ENCODE results near the gene LIN28B.

Gene LIN28B

GRCh38 chr6:105105094-105105493, 148.2 kb downstream of the LIN28B start:
- Histone ChIP-seq H3F3A (ENCODE audit: control insufficient read depth, insufficient read depth) (no peaks in the 10 kb centered on the region), H3K4me1 (ENCODE audit: control insufficient read depth, low read length) (no peaks in the 10 kb centered on the region), H3K27ac (ENCODE audit: low read depth, low read length) (no peak overlapping the region), H4K20me1 (ENCODE audit: control insufficient read depth, insufficient read depth, low read depth, low read length) (no peaks in the 10 kb centered on the region), H3K9me3 (ENCODE audit: control insufficient read depth, insufficient read depth, low read length) (no peaks in the 10 kb centered on the region), H3K9me2 (replicated peaks; ENCODE audit: control insufficient read depth, low read length) (no peaks in the 10 kb centered on the region), H3K36me3 (ENCODE audit: control insufficient read depth, low read length) (no peaks in the 10 kb centered on the region), H3K4me3 (ENCODE audit: low read length) (no peak overlapping the region), H3K79me2 (ENCODE audit: control insufficient read depth, low read length) (no peaks in the 10 kb centered on the region), H3K4me2 (ENCODE audit: low read length) (no peak overlapping the region), H3K27me3 (ENCODE audit: control insufficient read depth, low read length) (no peaks in the 10 kb centered on the region)
- TF ChIP-seq CTCF (IDR thresholded peaks at IDR 0.05; ENCODE audit: low read depth, low read length, poor library complexity, severe bottlenecking) (no peak), EZH2phosphoT487 (IDR thresholded peaks at IDR 0.05; ENCODE audit: borderline replicate concordance, low read length) (no peak)

- Histone ChIP-seq H3K4me3 (ENCODE audit: low read length) (no peak overlapping the region), H3K9me2 (replicated peaks; ENCODE audit: control insufficient read depth, low read length) (no peaks in the 10 kb centered on the region), H3K27me3 (ENCODE audit: control insufficient read depth, low read length) (no peaks in the 10 kb centered on the region), H3K4me1 (ENCODE audit: control insufficient read depth, low read length) (no peaks in the 10 kb centered on the region), H3K9me3 (ENCODE audit: control insufficient read depth, insufficient read depth, low read length) (no peaks in the 10 kb centered on the region), H4K20me1 (ENCODE audit: control insufficient read depth, insufficient read depth, low read depth, low read length) (no peaks in the 10 kb centered on the region), H3K36me3 (ENCODE audit: control insufficient read depth, low read length) (no peaks in the 10 kb centered on the region), H3K79me2 (ENCODE audit: control insufficient read depth, low read length) (no peaks in the 10 kb centered on the region), H3F3A (ENCODE audit: control insufficient read depth, insufficient read depth) (no peaks in the 10 kb centered on the region), H3K27ac (ENCODE audit: low read depth, low read length) (no peak overlapping the region), H3K4me2 (ENCODE audit: low read length) (no peak overlapping the region)
- TF ChIP-seq EZH2phosphoT487 (IDR thresholded peaks at IDR 0.05; ENCODE audit: borderline replicate concordance, low read length) = no peak
- no peak for TF ChIP-seq CTCF (IDR thresholded peaks at IDR 0.05; ENCODE audit: low read depth, low read length, poor library complexity, severe bottlenecking)
Observed at GRCh38 chr6:105106260-105106659, 149.4 kb downstream of the LIN28B start.

- no peak for TF ChIP-seq CTCF (IDR thresholded peaks at IDR 0.05; ENCODE audit: low read depth, low read length, poor library complexity, severe bottlenecking)
- TF ChIP-seq EZH2phosphoT487 (IDR thresholded peaks at IDR 0.05; ENCODE audit: borderline replicate concordance, low read length) = no peak
- H3K27ac ChIP-seq (ENCODE audit: low read depth, low read length) = no peak overlapping the region
- H3K4me2 ChIP-seq (ENCODE audit: low read length) = no peak overlapping the region
- H4K20me1 ChIP-seq (ENCODE audit: control insufficient read depth, insufficient read depth, low read depth, low read length) = no peaks in the 10 kb centered on the region
- no peaks in the 10 kb centered on the region for H3K27me3 ChIP-seq (ENCODE audit: control insufficient read depth, low read length)
- no peaks in the 10 kb centered on the region for H3K4me1 ChIP-seq (ENCODE audit: control insufficient read depth, low read length)
- no peaks in the 10 kb centered on the region for H3K79me2 ChIP-seq (ENCODE audit: control insufficient read depth, low read length)
- no peaks in the 10 kb centered on the region for H3F3A ChIP-seq (ENCODE audit: control insufficient read depth, insufficient read depth)
- H3K36me3 ChIP-seq (ENCODE audit: control insufficient read depth, low read length) = no peaks in the 10 kb centered on the region
- H3K9me3 ChIP-seq (ENCODE audit: control insufficient read depth, insufficient read depth, low read length) = no peaks in the 10 kb centered on the region
- H3K9me2 ChIP-seq (replicated peaks; ENCODE audit: control insufficient read depth, low read length) = no peaks in the 10 kb centered on the region
- H3K4me3 ChIP-seq (ENCODE audit: low read length) = no peak overlapping the region
Observed at GRCh38 chr6:105107207-105107606, 150.3 kb downstream of the LIN28B start.
